IPS-20b (cell line): ENCODE measurements around the gene TKT.
"Not testable (repeated sequence)": the region's sequence is repeated elsewhere in the genome, so short reads cannot be mapped to it uniquely, and the experiment has no call there.

Source experiments
- H3K27ac ChIP-seq: one replicate; pipeline ENCODE4 v1.5.1; 2013; ENCODE audit warnings: low read length
- H3K27me3 ChIP-seq: 2 replicates; pipeline ENCODE4 v1.6.1; 2013; ENCODE audit warnings: mild to moderate bottlenecking, low read length, inconsistent platforms; ENCODE audit not compliant: insufficient read depth
- H3K36me3 ChIP-seq: 2 replicates; pipeline ENCODE4 v1.6.1; 2013; ENCODE audit warnings: low read depth, mild to moderate bottlenecking, inconsistent platforms, low read length, moderate library complexity; ENCODE audit not compliant: insufficient read depth
- H3K4me1 ChIP-seq: 2 replicates; pipeline ENCODE4 v1.6.1; 2013; ENCODE audit warnings: mild to moderate bottlenecking, control low read depth, inconsistent platforms, low read length, moderate library complexity; ENCODE audit not compliant: insufficient read depth
- H3K4me3 ChIP-seq: 2 replicates; pipeline ENCODE4 v1.5.1; 2013; ENCODE audit warnings: mild to moderate bottlenecking, low read length, inconsistent platforms
- H3K9ac ChIP-seq: 2 replicates; pipeline ENCODE4 v1.6.1; 2013; ENCODE audit warnings: low read depth, mild to moderate bottlenecking, inconsistent platforms, low read length, moderate library complexity
- H3K9me3 ChIP-seq: 2 replicates; pipeline ENCODE4 v1.6.1; 2013; ENCODE audit warnings: mild to moderate bottlenecking, low read depth, low read length, inconsistent platforms; ENCODE audit not compliant: insufficient read depth

Gene TKT

GRCh38 chr3:53255775-53256703 lies at the start of gene TKT:
TKT (minus strand) TSS chr3:53256022; CDS start chr3:53255942, 80 bp downstream.
- H3K4me1 ChIP-seq: peaks cover 34% of the 10 kb centered on the region
- H3K9me3 ChIP-seq: no peaks in the 10 kb centered on the region
- H3K36me3 ChIP-seq: peaks cover 13% of the 10 kb centered on the region; the same call in 1 of the 2 replicates
- H3K4me3 ChIP-seq: peak within 1 kb of the TSS; percentile 98
- H3K27ac ChIP-seq: peak within 1 kb of the TSS; percentile 88
- H3K9ac ChIP-seq: peak within 1 kb of the TSS; percentile 99
- 0 out of 2 replicates have a peak, but pooled peaks cover 9% of the 10 kb centered on the region for H3K27me3 ChIP-seq

GRCh38 chr3:53303957-53304356 lies 48.1 kb upstream of the TKT start:
- no peaks in the 10 kb centered on the region for H3K27me3 ChIP-seq
- no peaks in the 10 kb centered on the region for H3K9me3 ChIP-seq
- H3K9ac ChIP-seq: no peak overlapping the region
- peaks cover 57% of the 10 kb centered on the region for H3K36me3 ChIP-seq
- no peak overlapping the region for H3K4me3 ChIP-seq
- H3K4me1 ChIP-seq: no peaks in the 10 kb centered on the region
- no peak overlapping the region for H3K27ac ChIP-seq

- Histone ChIP-seq H3K27ac (no peak overlapping the region), H3K36me3 (peaks cover 57% of the 10 kb centered on the region), H3K27me3 (no peaks in the 10 kb centered on the region), H3K9me3 (no peaks in the 10 kb centered on the region), H3K9ac (no peak overlapping the region), H3K4me3 (no peak overlapping the region), H3K4me1 (no peaks in the 10 kb centered on the region)
These were observed 47.7 kb upstream of the TKT start for GRCh38 chr3:53303549-53303948.

- Histone ChIP-seq H3K9me3 (no peaks in the 10 kb centered on the region), H3K27me3 (no peaks in the 10 kb centered on the region), H3K4me3 (no peak overlapping the region), H3K4me1 (no peaks in the 10 kb centered on the region), H3K27ac (no peak overlapping the region), H3K36me3 (peaks cover 43% of the 10 kb centered on the region), H3K9ac (no peak overlapping the region)
These were observed 45.0 kb upstream of the TKT start for GRCh38 chr3:53300826-53301225.

- H3K9ac ChIP-seq, H3K27me3 ChIP-seq, H3K27ac ChIP-seq, H3K9me3 ChIP-seq, H3K4me1 ChIP-seq, H3K4me3 ChIP-seq: not testable (repeated sequence)
- H3K36me3 ChIP-seq: peaks cover 41% of the 10 kb centered on the region
These were observed 43.8 kb upstream of the TKT start for GRCh38 chr3:53299611-53300023.

GRCh38 chr3:53295410-53295809 lies 39.6 kb upstream of the TKT start:
- no peaks in the 10 kb centered on the region for H3K27me3 ChIP-seq
- no peaks in the 10 kb centered on the region for H3K4me1 ChIP-seq
- peaks cover 27% of the 10 kb centered on the region for H3K36me3 ChIP-seq
- no peaks in the 10 kb centered on the region for H3K9me3 ChIP-seq
- H3K4me3 ChIP-seq: no peak overlapping the region
- H3K27ac ChIP-seq: no peak overlapping the region
- no peak overlapping the region for H3K9ac ChIP-seq

GRCh38 chr3:53293867-53294266 lies 38.0 kb upstream of the TKT start:
- Histone ChIP-seq H3K36me3 (peaks cover 21% of the 10 kb centered on the region), H3K4me3 (no peak overlapping the region), H3K9me3 (no peaks in the 10 kb centered on the region), H3K4me1 (no peaks in the 10 kb centered on the region), H3K9ac (no peak overlapping the region), H3K27ac (no peak overlapping the region), H3K27me3 (no peaks in the 10 kb centered on the region)

GRCh38 chr3:53288214-53288613 lies 32.4 kb upstream of the TKT start:
- Histone ChIP-seq H3K4me1 (peaks cover 30% of the 10 kb centered on the region), H3K27me3 (no peaks in the 10 kb centered on the region), H3K4me3 (0 out of 2 replicates have a peak overlapping the region, but pooled peaks have one; percentile 20), H3K9me3 (no peaks in the 10 kb centered on the region), H3K27ac (peak overlapping the region; percentile 70), H3K9ac (peak overlapping the region; percentile 24; the same call in 1 of the 2 replicates), H3K36me3 (peaks cover 42% of the 10 kb centered on the region)

GRCh38 chr3:53287131-53287629 lies 31.4 kb upstream of the TKT start:
- Histone ChIP-seq H3K27me3 (no peaks in the 10 kb centered on the region), H3K9ac (peak overlapping the region; percentile 55; the same call in 1 of the 2 replicates), H3K9me3 (no peaks in the 10 kb centered on the region), H3K27ac (peak overlapping the region; percentile 70), H3K4me3 (peak overlapping the region; percentile 50; the same call in 1 of the 2 replicates), H3K4me1 (peaks cover 30% of the 10 kb centered on the region), H3K36me3 (peaks cover 43% of the 10 kb centered on the region)

- H3K36me3 ChIP-seq: peaks cover 39% of the 10 kb centered on the region
- H3K27ac ChIP-seq: no peak overlapping the region
- no peaks in the 10 kb centered on the region for H3K27me3 ChIP-seq
- H3K4me3 ChIP-seq: peak overlapping the region; percentile 50; the same call in 1 of the 2 replicates
- peaks cover 30% of the 10 kb centered on the region for H3K4me1 ChIP-seq
- no peaks in the 10 kb centered on the region for H3K9me3 ChIP-seq
- peak overlapping the region; percentile 18; the same call in 1 of the 2 replicates for H3K9ac ChIP-seq
These were observed 30.9 kb upstream of the TKT start for GRCh38 chr3:53286727-53287126.

GRCh38 chr3:53282581-53282980 lies 26.8 kb upstream of the TKT start:
- Histone ChIP-seq H3K36me3 (peaks cover 27% of the 10 kb centered on the region), H3K9me3 (no peaks in the 10 kb centered on the region)

GRCh38 chr3:53278667-53279066 lies 22.8 kb upstream of the TKT start:
- no peak overlapping the region for H3K9ac ChIP-seq
- no peak overlapping the region for H3K27ac ChIP-seq
- no peaks in the 10 kb centered on the region for H3K9me3 ChIP-seq
- H3K4me3 ChIP-seq: no peak overlapping the region
- H3K27me3 ChIP-seq: no peaks in the 10 kb centered on the region
- H3K4me1 ChIP-seq: no peaks in the 10 kb centered on the region; the same call in 1 of the 2 replicates
- H3K36me3 ChIP-seq: peaks cover 9% of the 10 kb centered on the region

More at GRCh38 chr3:53282581-53282980, 26.8 kb upstream of the TKT start:
- Histone ChIP-seq H3K4me3 (no peak overlapping the region), H3K4me1 (peaks cover 20% of the 10 kb centered on the region), H3K27ac (no peak overlapping the region), H3K9ac (no peak overlapping the region), H3K27me3 (no peaks in the 10 kb centered on the region)
